HEK293T (cell line): Measurements from ENCODE around the gene CD151.

ENCODE experiments used
- CTCF ChIA-PET: fragments of 350-600 bp; formaldehyde crosslinking; extraction: SDS; loops from one replicate; lab custom pipeline; 2021; ENCODE audit warnings: antibody characterized with exemption, inconsistent platforms; lab: Yijun Ruan, JAX
- POLR2A ChIA-PET: fragments of 350-600 bp; formaldehyde crosslinking; extraction: SDS; loops from one replicate; lab custom pipeline; 2020; ENCODE audit warnings: antibody characterized with exemption, inconsistent platforms; lab: Yijun Ruan, JAX
- DNase-seq: peaks from one replicate; pipeline ENCODE4 v3.0.0; 2012; ENCODE audit warnings: mixed read lengths; ENCODE audit errors: extremely low spot score
- ARNT ChIP-seq: fragments of 450-650 bp; IDR thresholded peaks from 2 replicates; pipeline ENCODE4 v1.6.1; 2017; ENCODE audit warnings: mild to moderate bottlenecking
- BHLHE40 ChIP-seq: fragments of 450-650 bp; IDR thresholded peaks from 2 replicates; pipeline ENCODE4 v1.6.1; 2016; ENCODE audit warnings: mild to moderate bottlenecking, moderate library complexity, borderline replicate concordance
- CTBP1 ChIP-seq: fragments of 450-650 bp; IDR thresholded peaks from 2 replicates; pipeline ENCODE4 v1.6.1; 2016; ENCODE audit warnings: borderline replicate concordance
- ELF4 ChIP-seq: fragments of 450-650 bp; IDR thresholded peaks from 2 replicates; pipeline ENCODE4 v1.6.1; 2017; ENCODE audit warnings: antibody characterized with exemption
- FOXA1 ChIP-seq: fragments of 450-650 bp; IDR thresholded peaks from 2 replicates; pipeline ENCODE4 v1.6.1; 2016; ENCODE audit warnings: mild to moderate bottlenecking
- FOXK2 ChIP-seq: fragments of 450-650 bp; IDR thresholded peaks from 2 replicates; pipeline ENCODE4 v1.6.1; 2016; ENCODE audit warnings: mild to moderate bottlenecking
- FOXM1 ChIP-seq: fragments of 450-650 bp; IDR thresholded peaks from 2 replicates; pipeline ENCODE4 v1.6.1; 2017; ENCODE audit warnings: mild to moderate bottlenecking, borderline replicate concordance
- HDGF ChIP-seq: fragments of 450-650 bp; IDR thresholded peaks from 2 replicates; pipeline ENCODE4 v1.6.1; 2017; ENCODE audit warnings: antibody characterized with exemption, borderline replicate concordance
- L3MBTL2 ChIP-seq: fragments of 450-650 bp; conservative IDR thresholded peaks from 2 replicates; pipeline ENCODE4 v1.6.1; 2016; ENCODE audit warnings: mild to moderate bottlenecking
- LEF1 ChIP-seq: fragments of 450-650 bp; IDR thresholded peaks from 2 replicates; pipeline ENCODE4 v1.6.1; 2017; ENCODE audit warnings: mild to moderate bottlenecking, borderline replicate concordance
- NFRKB ChIP-seq: fragments of 450-650 bp; IDR thresholded peaks from 2 replicates; pipeline ENCODE4 v1.6.1; 2016; ENCODE audit warnings: mild to moderate bottlenecking, moderate library complexity
- SP1 ChIP-seq: fragments of 450-650 bp; IDR thresholded peaks from 2 replicates; pipeline ENCODE4 v1.6.1; 2017
- SUZ12 ChIP-seq: fragments of 450-650 bp; IDR thresholded peaks from 2 replicates; pipeline ENCODE4 v1.6.1; 2016; ENCODE audit warnings: mild to moderate bottlenecking
- TARDBP ChIP-seq: fragments of 450-650 bp; IDR thresholded peaks from 2 replicates; pipeline ENCODE4 v1.6.1; 2016
- ZNF384 ChIP-seq: fragments of 450-650 bp; IDR thresholded peaks from 2 replicates; pipeline ENCODE4 v1.6.1; 2016
- TF ChIP-seq, protein P1 (sequence below): fragments of 450-650 bp; IDR thresholded peaks from 2 replicates; pipeline ENCODE4 v1.6.1; 2016

The CD151 gene

GRCh38 chr11:869399-870126, 36.8 kb downstream of the CD151 start:
- no peak for TF ChIP-seq LEF1
- no peak for TF ChIP-seq FOXK2
- no peak for TF ChIP-seq L3MBTL2
- no peak for TF ChIP-seq ZNF384
- no peak for TF ChIP-seq NFRKB
- TF ChIP-seq SUZ12 = no peak
- TF ChIP-seq FOXA1 = no peak
- TF ChIP-seq, protein P1, sequence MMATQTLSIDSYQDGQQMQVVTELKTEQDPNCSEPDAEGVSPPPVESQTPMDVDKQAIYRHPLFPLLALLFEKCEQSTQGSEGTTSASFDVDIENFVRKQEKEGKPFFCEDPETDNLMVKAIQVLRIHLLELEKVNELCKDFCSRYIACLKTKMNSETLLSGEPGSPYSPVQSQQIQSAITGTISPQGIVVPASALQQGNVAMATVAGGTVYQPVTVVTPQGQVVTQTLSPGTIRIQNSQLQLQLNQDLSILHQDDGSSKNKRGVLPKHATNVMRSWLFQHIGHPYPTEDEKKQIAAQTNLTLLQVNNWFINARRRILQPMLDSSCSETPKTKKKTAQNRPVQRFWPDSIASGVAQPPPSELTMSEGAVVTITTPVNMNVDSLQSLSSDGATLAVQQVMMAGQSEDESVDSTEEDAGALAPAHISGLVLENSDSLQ = no peak
- TF ChIP-seq BHLHE40 = no peak
- no peak for TF ChIP-seq ARNT
- ChIA-PET POLR2A (no interaction called here), CTCF (no interaction called here)
- no peak for DNase-seq

- ChIA-PET CTCF (no interaction called here), POLR2A (no interaction called here)
- DNase-seq = no peak
- TF ChIP-seq NFRKB (no peak), ELF4 (no peak), FOXM1 (no peak), TARDBP (no peak), ZNF384 (no peak), FOXA1 (no peak), BHLHE40 (no peak), SUZ12 (no peak), ARNT (no peak), SP1 (no peak), HDGF (no peak), CTBP1 (no peak), FOXK2 (no peak), LEF1 (no peak), L3MBTL2 (no peak)
- TF ChIP-seq, protein P1 = no peak
These were observed 37.3 kb downstream of the CD151 start for GRCh38 chr11:870127-870413.

DNA sequence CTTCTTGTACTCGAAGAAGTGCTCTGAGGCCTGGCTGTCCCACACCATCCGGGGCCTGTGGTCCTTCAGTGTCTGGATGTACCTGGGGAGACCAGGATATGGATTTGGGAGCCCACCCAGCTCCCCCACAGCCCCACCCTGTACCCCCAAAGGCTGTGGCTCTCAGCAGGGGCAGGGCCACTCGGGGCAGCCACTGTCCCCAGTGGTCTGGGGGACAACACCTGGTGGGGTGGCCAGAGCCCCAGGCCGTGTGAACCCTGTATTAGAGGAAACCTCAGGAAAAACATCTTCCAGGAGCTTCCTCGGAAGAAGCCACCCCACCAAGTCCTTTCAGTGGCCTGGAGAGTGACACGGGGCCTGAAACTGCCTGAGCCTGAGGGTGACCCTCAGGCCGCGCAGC, 37.7 kb downstream of the CD151 start:
- CTCF ChIA-PET = no interaction called here
- TF ChIP-seq SUZ12 = no peak
- no peak for TF ChIP-seq CTBP1
- no peak for TF ChIP-seq BHLHE40
- TF ChIP-seq TARDBP = no peak
- no peak for TF ChIP-seq L3MBTL2
- TF ChIP-seq LEF1 = no peak
- TF ChIP-seq ELF4 = no peak
- TF ChIP-seq FOXK2 = no peak
- TF ChIP-seq FOXA1 = no peak
- TF ChIP-seq NFRKB = no peak
- no peak for TF ChIP-seq ARNT
- TF ChIP-seq FOXM1 = no peak
- no peak for TF ChIP-seq SP1
- TF ChIP-seq, protein P1 = no peak
- no peak for TF ChIP-seq ZNF384
- no peak for TF ChIP-seq HDGF
- POLR2A ChIA-PET = no interaction called here
- DNase-seq = no peak

- ChIA-PET CTCF (no interaction called here), POLR2A (no interaction called here)
- no peak for DNase-seq
- no peak for TF ChIP-seq CTBP1
- no peak for TF ChIP-seq FOXK2
- no peak for TF ChIP-seq ZNF384
- no peak for TF ChIP-seq NFRKB
- TF ChIP-seq L3MBTL2 = no peak
- no peak for TF ChIP-seq HDGF
- no peak for TF ChIP-seq FOXA1
- TF ChIP-seq SP1 = no peak
These were observed 38.7 kb downstream of the CD151 start for GRCh38 chr11:871472-871871.

- ChIA-PET POLR2A (no interaction called here), CTCF (no interaction called here)
- TF ChIP-seq, protein P1 = no peak
- TF ChIP-seq TARDBP (no peak), ELF4 (no peak), SP1 (no peak), LEF1 (no peak), L3MBTL2 (no peak)
- no peak for DNase-seq
These were observed 40.0 kb downstream of the CD151 start for GRCh38 chr11:872799-873198.

DNA sequence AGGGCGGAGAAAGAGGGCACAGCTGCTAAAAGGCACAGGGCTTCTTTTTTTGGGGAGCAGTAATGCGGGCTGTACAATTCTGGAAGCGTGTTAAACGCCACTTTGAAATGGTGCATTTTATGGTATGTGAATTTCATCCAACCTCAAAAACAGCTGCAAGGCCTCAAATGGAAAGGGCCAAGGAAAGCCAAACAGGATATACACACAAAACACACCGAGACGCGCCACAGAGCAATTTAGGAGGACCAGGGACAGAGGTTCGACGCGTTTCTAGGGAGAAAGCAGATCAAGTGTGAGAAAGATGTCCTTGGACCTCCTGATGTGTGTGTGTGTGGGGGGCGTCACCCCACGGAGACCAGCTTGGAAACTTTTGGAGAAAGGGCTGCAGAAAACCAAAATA, 41.0 kb downstream of the CD151 start:
- no peak for DNase-seq
- ChIA-PET CTCF (no interaction called here), POLR2A (no interaction called here)
- TF ChIP-seq CTBP1 (no peak), L3MBTL2 (no peak), FOXA1 (no peak), HDGF (no peak), SUZ12 (no peak), ZNF384 (no peak), NFRKB (no peak), FOXM1 (no peak), ARNT (no peak), ELF4 (no peak), TARDBP (no peak), SP1 (no peak), BHLHE40 (no peak), FOXK2 (no peak), LEF1 (no peak)
- TF ChIP-seq, protein P1 = no peak
